Endothelial cell of umbilical vein (primary cell): Measurements from ENCODE around the gene CDC5L.

Source experiments
- EZH2 ChIP-seq: IDR thresholded peaks from 2 replicates; pipeline ENCODE4 v1.6.1; 2012; ENCODE audit warnings: borderline replicate concordance, low read depth, mild to moderate bottlenecking, moderate library complexity, low read length, inconsistent platforms; ENCODE audit not compliant: severe bottlenecking
- FOS ChIP-seq: IDR thresholded peaks from 2 replicates; pipeline ENCODE4 v1.6.1; 2011; ENCODE audit warnings: mild to moderate bottlenecking, low read length, moderate library complexity, borderline replicate concordance; ENCODE audit not compliant: insufficient read depth
- JUN ChIP-seq: IDR thresholded peaks from 2 replicates; pipeline ENCODE4 v1.6.1; 2011; ENCODE audit warnings: borderline replicate concordance, low read depth; ENCODE audit not compliant: insufficient read length, insufficient read depth
- POLR2A ChIP-seq: IDR thresholded peaks from 2 replicates; pipeline ENCODE4 v1.6.1; 2012; ENCODE audit warnings: low read depth, mild to moderate bottlenecking, control low read depth, low read length
- POLR2AphosphoS5 ChIP-seq: IDR thresholded peaks from 2 replicates; pipeline ENCODE4 v1.6.1; 2012; ENCODE audit warnings: low read depth, mild to moderate bottlenecking, control low read depth, low read length, moderate library complexity; ENCODE audit not compliant: insufficient read depth
- TF ChIP-seq, protein P1 (sequence below), 2 donors: IDR thresholded peaks; 1 replicate in 1 of 2; 2 replicates in 1 of 2; pipeline ENCODE4 v1.5.1; 2011; ENCODE audit warnings: low read length in 2 of 2, mild to moderate bottlenecking in 2 of 2, moderate library complexity in 2 of 2, control low read depth in 1 of 2, inconsistent platforms in 1 of 2, low read depth in 1 of 2; ENCODE audit not compliant: insufficient read depth in 1 of 2; ENCODE audit errors: extremely low read depth in 1 of 2
- TF ChIP-seq, protein P2 (sequence below): IDR thresholded peaks from 2 replicates; pipeline ENCODE4 v1.6.1; 2011; ENCODE audit not compliant: insufficient read depth, insufficient read length

DNA sequence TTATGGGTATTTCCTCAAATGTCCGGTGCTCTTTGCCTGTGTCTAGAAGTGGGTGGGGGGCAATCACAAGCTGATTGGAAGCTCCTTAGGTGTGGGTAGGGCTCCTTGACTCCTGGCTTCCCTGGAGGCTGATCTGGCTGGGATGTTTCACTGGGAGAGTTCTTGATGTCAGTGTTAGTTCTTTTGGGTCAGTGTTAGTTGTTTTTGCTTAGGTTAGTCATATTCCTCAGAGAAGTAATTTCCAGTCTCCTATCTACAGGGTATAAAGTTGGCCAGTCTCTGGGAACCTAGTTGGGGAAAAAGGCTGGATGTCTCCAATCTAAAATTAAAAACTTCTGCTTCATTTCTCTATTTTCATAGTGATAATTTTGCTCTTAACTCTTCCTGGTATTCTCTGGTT, 23.6 kb downstream of the CDC5L start:
- TF ChIP-seq JUN: no peak
- no peak for TF ChIP-seq POLR2A
- TF ChIP-seq, protein P1, sequence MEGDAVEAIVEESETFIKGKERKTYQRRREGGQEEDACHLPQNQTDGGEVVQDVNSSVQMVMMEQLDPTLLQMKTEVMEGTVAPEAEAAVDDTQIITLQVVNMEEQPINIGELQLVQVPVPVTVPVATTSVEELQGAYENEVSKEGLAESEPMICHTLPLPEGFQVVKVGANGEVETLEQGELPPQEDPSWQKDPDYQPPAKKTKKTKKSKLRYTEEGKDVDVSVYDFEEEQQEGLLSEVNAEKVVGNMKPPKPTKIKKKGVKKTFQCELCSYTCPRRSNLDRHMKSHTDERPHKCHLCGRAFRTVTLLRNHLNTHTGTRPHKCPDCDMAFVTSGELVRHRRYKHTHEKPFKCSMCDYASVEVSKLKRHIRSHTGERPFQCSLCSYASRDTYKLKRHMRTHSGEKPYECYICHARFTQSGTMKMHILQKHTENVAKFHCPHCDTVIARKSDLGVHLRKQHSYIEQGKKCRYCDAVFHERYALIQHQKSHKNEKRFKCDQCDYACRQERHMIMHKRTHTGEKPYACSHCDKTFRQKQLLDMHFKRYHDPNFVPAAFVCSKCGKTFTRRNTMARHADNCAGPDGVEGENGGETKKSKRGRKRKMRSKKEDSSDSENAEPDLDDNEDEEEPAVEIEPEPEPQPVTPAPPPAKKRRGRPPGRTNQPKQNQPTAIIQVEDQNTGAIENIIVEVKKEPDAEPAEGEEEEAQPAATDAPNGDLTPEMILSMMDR (IDR thresholded peaks at IDR 0.05; ENCODE audit: extremely low read depth in 1 of 2, insufficient read depth in 1 of 2, low read depth in 1 of 2, low read length in 2 of 2): no peak
- TF ChIP-seq FOS: no peak
- TF ChIP-seq POLR2AphosphoS5: no peak
- TF ChIP-seq EZH2: no peak
- TF ChIP-seq, protein P2, sequence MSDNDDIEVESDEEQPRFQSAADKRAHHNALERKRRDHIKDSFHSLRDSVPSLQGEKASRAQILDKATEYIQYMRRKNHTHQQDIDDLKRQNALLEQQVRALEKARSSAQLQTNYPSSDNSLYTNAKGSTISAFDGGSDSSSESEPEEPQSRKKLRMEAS: no peak
